B cell (primary cell): ENCODE measurements around the gene TPCN1.
"Not testable (repeated sequence)": the region's sequence is repeated elsewhere in the genome, so short reads cannot be mapped to it uniquely, and the experiment has no call there.

ENCODE experiments used
- EZH2 ChIP-seq: IDR thresholded peaks from 2 replicates; pipeline ENCODE4 v1.6.1; 2012; ENCODE audit warnings: borderline replicate concordance, low read depth, mild to moderate bottlenecking, moderate library complexity, low read length; ENCODE audit not compliant: insufficient read depth, poor library complexity, severe bottlenecking
- TF ChIP-seq, protein P1 (sequence below): fragments of 200-600 bp; IDR thresholded peaks from one replicate; pipeline ENCODE4 v1.8.0; 2022; ENCODE audit warnings: antibody characterized with exemption, mild to moderate bottlenecking

DNA sequence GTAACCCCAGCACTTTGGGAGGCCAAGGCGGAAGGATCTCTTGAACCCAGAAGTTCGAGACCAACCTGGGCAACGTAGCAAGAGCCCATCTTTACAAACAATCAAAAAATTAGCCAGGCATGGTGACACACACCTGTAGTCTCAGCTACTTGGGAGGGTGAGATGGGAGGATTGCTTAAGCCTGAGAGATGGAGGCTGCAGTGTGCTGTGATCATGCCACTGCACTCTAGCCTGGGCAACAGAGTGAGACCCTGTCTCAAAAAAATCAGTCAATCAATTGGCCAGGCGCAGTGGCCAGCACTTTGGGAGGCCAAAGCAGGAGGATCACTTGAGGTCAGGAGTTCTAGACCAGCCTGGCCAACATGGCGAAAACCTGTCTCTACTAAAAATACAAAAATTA, 14.5 kb upstream of the TPCN1 start:
- TF ChIP-seq, protein P1, sequence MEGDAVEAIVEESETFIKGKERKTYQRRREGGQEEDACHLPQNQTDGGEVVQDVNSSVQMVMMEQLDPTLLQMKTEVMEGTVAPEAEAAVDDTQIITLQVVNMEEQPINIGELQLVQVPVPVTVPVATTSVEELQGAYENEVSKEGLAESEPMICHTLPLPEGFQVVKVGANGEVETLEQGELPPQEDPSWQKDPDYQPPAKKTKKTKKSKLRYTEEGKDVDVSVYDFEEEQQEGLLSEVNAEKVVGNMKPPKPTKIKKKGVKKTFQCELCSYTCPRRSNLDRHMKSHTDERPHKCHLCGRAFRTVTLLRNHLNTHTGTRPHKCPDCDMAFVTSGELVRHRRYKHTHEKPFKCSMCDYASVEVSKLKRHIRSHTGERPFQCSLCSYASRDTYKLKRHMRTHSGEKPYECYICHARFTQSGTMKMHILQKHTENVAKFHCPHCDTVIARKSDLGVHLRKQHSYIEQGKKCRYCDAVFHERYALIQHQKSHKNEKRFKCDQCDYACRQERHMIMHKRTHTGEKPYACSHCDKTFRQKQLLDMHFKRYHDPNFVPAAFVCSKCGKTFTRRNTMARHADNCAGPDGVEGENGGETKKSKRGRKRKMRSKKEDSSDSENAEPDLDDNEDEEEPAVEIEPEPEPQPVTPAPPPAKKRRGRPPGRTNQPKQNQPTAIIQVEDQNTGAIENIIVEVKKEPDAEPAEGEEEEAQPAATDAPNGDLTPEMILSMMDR = not testable (repeated sequence)
- TF ChIP-seq EZH2 = not testable (repeated sequence)
